ENCODE data around the gene NOL3.
"Not testable (repeated sequence)": the region's sequence is repeated elsewhere in the genome, so short reads cannot be mapped to it uniquely, and the experiment has no call there.

NOL3 gene

DNA sequence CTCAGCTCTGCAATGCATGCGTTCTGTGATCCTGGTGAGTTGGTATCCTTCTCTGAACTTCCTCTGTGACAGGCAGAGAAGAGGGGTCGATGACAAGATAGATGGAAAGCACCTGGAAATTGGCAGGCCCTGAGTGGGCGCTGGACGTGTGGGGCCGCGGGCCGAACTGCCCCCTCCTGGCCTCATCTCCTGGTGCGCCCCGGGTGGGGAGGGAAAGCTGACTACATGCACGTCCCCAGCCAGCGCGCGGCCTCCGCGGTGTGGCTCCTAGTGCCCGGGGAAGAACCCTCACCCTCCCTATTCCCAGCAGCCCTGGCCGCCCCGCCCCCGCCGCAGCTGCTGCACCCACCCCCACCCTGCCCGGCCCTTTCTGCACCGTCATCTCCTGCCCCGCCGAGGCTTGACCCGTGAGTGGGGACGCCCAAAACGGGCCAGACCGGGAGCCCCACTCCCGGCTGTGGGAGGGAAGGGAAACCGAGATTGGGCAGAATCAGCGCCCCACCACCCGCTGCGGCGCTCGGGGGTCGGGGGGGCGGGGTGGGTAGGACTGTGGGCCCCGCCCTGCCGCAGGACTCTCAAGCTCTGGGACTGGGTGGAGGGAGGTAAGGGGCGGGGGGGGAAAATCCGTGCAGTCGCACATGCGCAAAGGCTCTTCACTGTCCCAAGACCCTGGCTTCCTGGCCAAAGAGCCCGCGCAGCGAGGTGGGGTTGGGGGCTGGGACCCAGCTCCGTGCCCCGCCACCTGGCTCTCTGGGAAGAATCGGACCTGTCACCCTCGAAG is at the start of gene NOL3:
Gene NOL3, plus strand, starts transcription at position 371 of the 781 bp plus-strand sequence.
- peak within 1 kb of the TSS; percentile 35 for H3K4me3 ChIP-seq (ENCODE audit: low read depth, low read length)

- H3K4me3 ChIP-seq (ENCODE audit: low read depth, low read length) = not testable (repeated sequence)
Measured at GRCh38 chr16:67122799-67123198, 47.5 kb upstream of the NOL3 start.

- no peak overlapping the region for H3K4me3 ChIP-seq (ENCODE audit: low read depth, low read length)
Measured at GRCh38 chr16:67128417-67128816, 41.9 kb upstream of the NOL3 start.

DNA sequence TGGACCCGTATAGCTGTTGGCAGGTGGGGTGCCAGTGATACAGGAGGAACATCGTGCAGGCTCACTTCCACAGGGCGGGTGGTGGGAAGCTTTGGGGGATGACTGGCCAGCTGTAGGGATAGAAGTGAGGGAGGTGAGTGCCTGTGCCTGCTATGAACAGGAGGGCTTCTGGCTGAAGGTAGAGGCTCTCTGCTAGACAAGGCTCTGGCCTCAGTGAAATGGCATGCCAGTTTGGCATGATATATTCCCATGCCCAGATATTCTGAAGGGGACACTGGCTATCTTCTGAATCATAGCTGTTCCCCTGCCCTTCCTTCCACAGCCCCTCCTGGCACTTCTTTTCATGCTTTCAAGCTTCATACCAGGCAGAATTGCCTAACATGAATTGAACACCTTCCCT is 41.5 kb upstream of the NOL3 start:
- H3K4me3 ChIP-seq (ENCODE audit: low read depth, low read length) = no peak overlapping the region

DNA sequence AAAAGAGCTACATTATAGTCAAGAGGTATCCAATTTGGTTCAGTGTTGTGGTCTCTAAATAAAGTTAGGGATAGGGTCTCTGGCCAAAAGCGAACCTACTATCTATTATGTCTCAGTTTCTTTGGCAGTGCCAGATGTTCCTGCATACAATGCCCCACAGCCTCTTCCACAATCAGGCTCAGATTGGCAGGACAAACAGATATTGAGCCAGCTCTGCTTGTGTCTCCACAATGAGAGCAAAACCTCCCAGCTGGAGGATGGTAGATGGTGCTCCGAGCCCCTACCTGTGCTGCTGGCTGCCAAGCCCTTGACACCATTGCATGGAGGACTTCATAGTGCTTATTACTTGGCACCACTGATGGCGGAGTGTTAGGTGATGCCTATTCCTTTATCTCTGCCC is 40.9 kb upstream of the NOL3 start:
- no peak overlapping the region for H3K4me3 ChIP-seq (ENCODE audit: low read depth, low read length)

- H3K4me3 ChIP-seq (ENCODE audit: low read depth, low read length) = no peak overlapping the region
Measured at GRCh38 chr16:67137605-67138004, 32.7 kb upstream of the NOL3 start.

DNA sequence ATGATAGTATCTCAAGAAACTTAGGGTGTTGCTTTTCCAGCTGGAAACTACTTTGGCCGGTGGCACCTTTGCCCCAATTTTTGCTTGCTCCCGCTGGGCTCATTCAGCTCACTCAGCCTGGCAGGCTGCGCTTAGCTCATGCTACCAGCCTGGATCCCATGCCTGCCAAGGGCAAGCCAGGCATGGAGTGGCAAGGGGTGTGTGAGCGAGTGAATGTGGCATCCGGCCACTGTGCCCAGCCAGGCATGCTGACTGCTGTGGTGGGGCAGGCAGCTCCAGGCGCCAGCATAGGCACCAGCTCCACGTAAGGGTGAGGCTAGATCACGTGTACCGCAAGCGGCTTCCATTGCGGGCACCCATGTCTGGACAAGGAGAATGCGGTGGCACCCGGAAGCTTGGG is 28.9 kb upstream of the NOL3 start:
- no peak overlapping the region for H3K4me3 ChIP-seq (ENCODE audit: low read depth, low read length)

- no peak overlapping the region for H3K4me3 ChIP-seq (ENCODE audit: low read depth, low read length)
Measured at GRCh38 chr16:67142342-67142741, 28.0 kb upstream of the NOL3 start.

- H3K4me3 ChIP-seq (ENCODE audit: low read depth, low read length) = no peak overlapping the region
Measured at GRCh38 chr16:67144943-67145342, 25.4 kb upstream of the NOL3 start.

DNA sequence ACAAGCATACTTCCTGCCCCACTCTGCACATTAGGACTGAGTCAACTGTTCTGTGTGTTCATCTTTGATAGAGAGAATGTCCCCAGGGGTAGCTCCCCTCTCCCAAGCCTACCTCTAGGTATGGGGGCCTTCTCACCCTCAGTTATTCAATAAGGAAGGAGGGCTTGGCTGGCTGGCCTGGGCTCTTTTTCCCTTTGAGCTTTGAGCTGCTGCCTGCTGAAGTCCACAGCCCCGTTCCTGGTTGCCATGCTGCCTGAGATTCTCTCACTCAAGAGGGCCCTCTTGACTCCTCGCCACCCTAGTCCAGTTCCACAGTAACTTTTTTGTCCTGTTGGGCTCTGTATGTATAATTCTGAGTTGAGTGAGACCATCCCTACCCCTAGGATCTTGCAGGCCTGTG is 24.6 kb upstream of the NOL3 start:
- H3K4me3 ChIP-seq (ENCODE audit: low read depth, low read length) = no peak overlapping the region

GRCh38 chr16:67146523-67147357 is 23.6 kb upstream of the NOL3 start:
- no peak overlapping the region for H3K4me3 ChIP-seq (ENCODE audit: low read depth, low read length)

GRCh38 chr16:67147437-67148140 is 22.7 kb upstream of the NOL3 start:
- no peak overlapping the region for H3K4me3 ChIP-seq (ENCODE audit: low read depth, low read length)

DNA sequence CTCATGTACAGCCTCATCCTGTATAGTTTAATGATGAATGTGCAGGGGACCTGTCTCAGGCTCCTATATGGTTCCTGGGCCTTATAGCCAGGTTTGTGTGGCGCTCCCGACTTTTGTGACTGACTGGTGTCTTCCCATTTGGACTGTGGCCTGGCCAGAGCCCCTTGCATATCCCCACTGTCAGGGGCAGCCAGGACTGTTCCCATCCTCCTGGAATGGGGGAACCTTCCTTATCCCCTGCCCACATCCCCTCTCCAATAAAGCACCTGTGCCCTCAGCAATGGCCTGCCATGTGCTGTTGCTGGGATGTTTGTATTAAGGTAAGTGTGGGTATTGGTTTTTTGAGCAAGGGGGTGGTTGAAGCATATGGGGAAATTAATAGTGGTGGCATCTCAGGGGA is 22.1 kb upstream of the NOL3 start:
- no peak overlapping the region for H3K4me3 ChIP-seq (ENCODE audit: low read depth, low read length)

- H3K4me3 ChIP-seq (ENCODE audit: low read depth, low read length) = no peak overlapping the region
Measured at GRCh38 chr16:67148656-67149275, 21.6 kb upstream of the NOL3 start.

- H3K4me3 ChIP-seq (ENCODE audit: low read depth, low read length) = peak overlapping the region; percentile 54
Measured at GRCh38 chr16:67149276-67150046, 20.9 kb upstream of the NOL3 start.

- H3K4me3 ChIP-seq (ENCODE audit: low read depth, low read length) = peak overlapping the region; percentile 54
Measured at GRCh38 chr16:67150047-67150832, 20.1 kb upstream of the NOL3 start.

DNA sequence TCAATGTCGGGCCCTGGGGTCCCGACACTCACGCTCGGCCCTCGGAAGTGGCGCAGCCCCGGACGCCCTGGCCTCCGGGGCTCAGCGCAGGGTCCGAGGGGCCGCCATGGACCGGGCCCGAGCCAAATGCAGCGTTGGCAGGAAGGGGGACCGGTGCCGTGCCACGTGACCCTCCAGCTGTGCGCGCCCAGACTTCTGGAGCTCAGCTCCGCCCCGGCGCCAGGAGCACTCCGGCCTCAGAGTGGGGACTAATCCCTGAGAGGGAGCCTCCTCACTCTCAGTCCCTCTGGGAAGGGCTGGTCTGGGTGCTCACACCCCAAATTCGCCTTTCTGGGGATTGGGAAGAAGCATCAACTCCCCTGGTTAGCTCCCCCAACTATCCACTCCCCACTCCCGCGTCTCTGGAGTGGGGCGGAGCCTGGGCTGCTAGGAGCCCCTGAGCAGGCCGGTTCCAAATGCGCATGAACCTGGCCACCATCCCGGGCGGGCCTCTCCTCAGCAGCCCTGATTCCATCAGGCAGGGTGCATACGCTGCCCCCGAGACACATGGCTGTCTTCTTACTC is 19.4 kb upstream of the NOL3 start, which contains the start of gene B3GNT9:
Gene B3GNT9, minus strand, starts transcription at position 166 of the 564 bp plus-strand sequence. CDS start 513 bp downstream, outside the sequence.
- peak within 1 kb of the TSS; percentile 54 for H3K4me3 ChIP-seq (ENCODE audit: low read depth, low read length)

- H3K4me3 ChIP-seq (ENCODE audit: low read depth, low read length) = no peak overlapping the region
Measured at GRCh38 chr16:67151431-67152097, 18.8 kb upstream of the NOL3 start.

All from iPS-11a (cell line).